T-helper 1 cell treated with Interleukin-12 subunit alpha and Interleukin-12 subunit beta and Interleukin-4 antibody, amounts not matched to agents 30 ng/mL and 1 ng/mL, for 36 hours (primary cell): Measurements from ENCODE around the gene RPL3. TPM values are rescaled to one million over a fixed set of nuclear protein-coding genes. Genes with fewer than 3 reads are reported as not detected.

Experiments used
- intact Hi-C: fragments of 100-400 bp; cut with micrococcal nuclease; formaldehyde crosslinking; loops from one replicate; pipeline ENCODE4 v1.15.1; 2024
- total RNA-seq: library from RNA; stranded (reverse); gene quantifications from 2 replicates; pipeline ENCODE4 v1.2.3, GENCODE V29; 2022

Gene RPL3
- total RNA-seq, 1 donor from 2014 or later: 1,385 TPM

- intact Hi-C loops: loop anchor here (2.0 to 5.0 kb wide), 5 partner anchors 63 to 1633 kb away; partner anchors contain the start of genes RBX1 and TNRC6B
These were observed 1.5 kb downstream of the RPL3 start for GRCh38 chr22:39317775-39318506.

GRCh38 chr22:39317084-39317774, 2.2 kb downstream of the RPL3 start:
- intact Hi-C loops: loop anchor here (5.0 kb wide), 2 partner anchors 225 to 860 kb away; partner anchors contain the start of gene TNRC6B

- intact Hi-C loops: loop anchor here (1.0 to 5.0 kb wide), 3 partner anchors 145 to 861 kb away; partner anchors contain the start of gene TNRC6B
These were observed 2.9 kb downstream of the RPL3 start for GRCh38 chr22:39316440-39317083.

GRCh38 chr22:39315389-39315788, 4.0 kb downstream of the RPL3 start:
- intact Hi-C loops: loop anchor here (5.0 kb wide), 2 partner anchors 223 to 862 kb away; partner anchors contain the start of gene TNRC6B

GRCh38 chr22:39314251-39314971, 5.0 kb downstream of the RPL3 start:
- intact Hi-C loops: no loop called here

GRCh38 chr22:39313258-39314001, 6.0 kb downstream of the RPL3 start:
- intact Hi-C loops: no loop called here

GRCh38 chr22:39312410-39312809, 7.0 kb downstream of the RPL3 start:
- intact Hi-C loops: no loop called here

GRCh38 chr22:39311592-39312400, 7.6 kb downstream of the RPL3 start:
- intact Hi-C loops: loop anchor here (1.0 kb wide), 1 partner anchor 140 kb away; no protein-coding TSS in a partner anchor

- intact Hi-C loops: no loop called here
These were observed 9.3 kb downstream of the RPL3 start for GRCh38 chr22:39309881-39310714.

- intact Hi-C loops: no loop called here
These were observed 10.0 kb downstream of the RPL3 start for GRCh38 chr22:39309364-39309861.

GRCh38 chr22:39308614-39309363, 10.6 kb downstream of the RPL3 start:
- intact Hi-C loops: no loop called here

- intact Hi-C loops: loop anchor here (1.0 to 2.0 kb wide), 3 partner anchors 92 to 299 kb away; no protein-coding TSS in a partner anchor
These were observed 12.7 kb downstream of the RPL3 start for GRCh38 chr22:39306456-39307361.

GRCh38 chr22:39303892-39304671, 15.3 kb downstream of the RPL3 start:
- intact Hi-C loops: no loop called here

- intact Hi-C loops: no loop called here
These were observed 16.1 kb downstream of the RPL3 start for GRCh38 chr22:39303358-39303757.

- intact Hi-C loops: no loop called here
These were observed 16.9 kb downstream of the RPL3 start for GRCh38 chr22:39302431-39302960.

- intact Hi-C loops: no loop called here
These were observed 17.5 kb downstream of the RPL3 start for GRCh38 chr22:39301926-39302325.
